CD4-positive, alpha-beta T cell treated with Interleukin-6 at 100 ng/mL for 8 hours (primary cell): Measurements from ENCODE around the gene NFYC.

ENCODE experiments used
- DNase-seq: peaks from one replicate; pipeline ENCODE4 v3.0.0-alpha.2; 2020; ENCODE audit warnings: mixed read lengths, low spot score

NFYC gene

GRCh38 chr1:40691538-40692428 lies at the start of gene NFYC:
Gene NFYC (plus strand): TSS chr1:40691704. CDS start chr1:40738844, 47,140 bp downstream.
- DNase-seq = peak; percentile 97

DNA sequence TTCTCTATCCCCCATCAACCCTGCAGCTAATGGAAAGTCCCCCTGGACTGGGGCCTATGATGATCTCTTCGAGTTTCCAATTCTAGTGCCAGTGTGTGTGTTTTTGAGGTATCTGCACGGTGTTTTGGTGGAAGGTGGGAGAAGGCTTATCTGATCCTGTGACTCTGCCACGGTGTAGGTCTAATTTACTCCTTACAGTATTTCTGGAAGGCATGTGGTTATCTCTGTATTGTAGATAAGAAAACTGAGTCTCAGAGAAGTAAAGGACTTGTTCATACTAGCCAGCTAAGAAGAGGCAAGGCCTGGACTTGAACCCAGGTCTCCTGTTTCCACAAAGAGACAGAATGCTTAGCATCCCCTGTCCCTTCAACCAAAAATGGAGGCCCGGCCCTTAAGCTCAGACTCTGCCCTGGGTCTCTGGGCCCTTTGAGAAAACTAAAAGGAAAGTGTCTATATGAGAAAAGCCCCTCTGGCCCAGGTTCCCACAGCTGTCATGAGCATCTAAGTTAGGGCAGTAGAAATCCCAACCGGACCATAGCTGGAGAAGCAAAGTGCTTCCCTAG lies 46.3 kb upstream of the NFYC start:
- no peak for DNase-seq

GRCh38 chr1:40646315-40646714 lies 45.2 kb upstream of the NFYC start:
- DNase-seq = no peak

DNA sequence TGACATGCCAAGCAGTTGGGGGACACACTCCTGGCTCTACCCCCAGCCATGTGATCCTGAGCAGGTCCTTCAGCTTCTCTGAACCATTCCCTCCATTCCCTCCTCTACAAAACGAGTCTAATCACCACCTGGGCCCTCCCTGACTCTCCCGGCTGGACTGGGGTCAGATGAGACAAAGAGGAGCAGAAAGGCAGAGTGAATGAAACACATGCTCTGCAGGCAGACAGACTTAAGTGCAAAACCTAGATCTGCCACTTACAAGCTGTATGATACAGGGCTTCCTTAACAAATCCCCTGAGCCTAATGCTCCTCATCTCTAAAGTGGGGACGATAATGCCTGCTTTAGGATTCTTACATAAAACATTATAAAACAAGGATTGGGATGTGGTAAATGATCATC lies 43.3 kb upstream of the NFYC start:
- no peak for DNase-seq

GRCh38 chr1:40648928-40649591 lies 42.4 kb upstream of the NFYC start:
- no peak for DNase-seq

GRCh38 chr1:40649592-40649930 lies 41.9 kb upstream of the NFYC start:
- DNase-seq = no peak

DNA sequence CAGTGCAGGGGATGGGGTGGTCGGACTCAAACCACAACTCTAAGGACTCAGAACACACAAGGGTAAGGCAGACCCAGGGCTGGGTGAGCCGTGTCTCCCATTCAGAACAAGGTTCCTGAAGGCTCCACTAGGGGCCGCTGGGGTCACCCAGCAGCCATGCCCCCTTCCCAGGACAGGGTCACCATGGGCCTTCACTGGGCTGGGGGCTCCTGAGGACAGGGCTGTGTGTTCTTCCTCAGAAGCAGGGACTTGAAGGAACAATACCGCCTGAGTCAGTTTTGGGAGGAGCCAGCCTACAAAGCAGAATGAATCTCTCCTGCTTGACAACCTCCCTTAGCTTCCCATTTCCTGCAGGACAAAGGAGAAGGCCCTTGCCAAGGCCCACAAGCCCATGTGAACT lies 41.4 kb upstream of the NFYC start:
- DNase-seq = no peak

DNA sequence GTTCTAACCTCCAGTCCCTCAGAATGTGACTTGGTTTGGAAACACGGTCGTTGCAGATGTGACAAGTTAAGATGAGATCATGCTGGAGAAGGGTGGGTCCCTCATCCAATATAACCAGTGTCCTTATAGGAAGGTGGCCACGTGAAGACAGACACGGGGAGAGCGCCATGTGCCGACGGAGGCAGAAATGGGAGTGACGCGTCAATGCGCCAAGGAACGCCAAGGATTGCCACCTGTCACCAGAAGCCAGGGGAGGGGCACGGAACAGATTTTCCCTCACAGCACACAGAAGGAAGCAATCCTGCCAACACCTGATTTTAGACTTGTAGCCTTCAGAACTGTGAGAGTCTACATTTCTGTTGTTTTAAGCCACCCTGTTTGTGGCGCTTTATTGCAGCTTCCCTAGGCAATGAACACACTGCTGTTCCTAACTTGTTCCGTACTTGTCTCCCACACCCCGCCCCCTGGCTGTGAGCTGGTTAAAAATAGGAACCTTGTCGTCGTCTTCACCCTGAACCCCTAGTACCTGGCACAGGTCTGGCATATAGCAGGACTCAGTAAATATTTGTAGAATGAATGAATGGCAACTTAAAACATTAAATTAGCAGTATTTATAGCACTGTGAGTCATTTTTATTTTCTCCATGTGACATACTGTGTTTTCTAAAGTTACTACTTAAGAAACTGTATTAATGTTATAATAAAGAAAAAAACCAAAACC lies 40.2 kb upstream of the NFYC start:
- no peak for DNase-seq

DNA sequence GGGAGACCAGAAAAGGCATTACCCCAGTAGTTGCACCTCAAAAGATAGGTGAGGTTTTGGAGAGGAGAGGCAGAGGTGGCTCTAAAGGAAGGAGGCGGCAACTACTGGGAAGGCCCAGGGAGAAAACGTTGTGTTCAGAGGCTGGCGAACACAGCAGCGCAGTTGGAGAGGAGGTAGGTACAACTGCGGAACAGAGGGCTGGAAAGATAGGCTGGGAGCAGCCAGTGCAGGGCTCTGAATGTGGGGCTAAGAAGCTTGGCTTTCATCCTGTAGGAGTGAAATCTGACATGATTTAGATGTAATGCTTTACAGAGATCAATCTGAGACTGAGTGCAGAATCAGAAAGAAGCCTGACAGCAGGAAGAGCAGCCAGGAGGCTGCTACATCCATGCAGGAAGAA lies 39.0 kb upstream of the NFYC start:
- no peak for DNase-seq

DNA sequence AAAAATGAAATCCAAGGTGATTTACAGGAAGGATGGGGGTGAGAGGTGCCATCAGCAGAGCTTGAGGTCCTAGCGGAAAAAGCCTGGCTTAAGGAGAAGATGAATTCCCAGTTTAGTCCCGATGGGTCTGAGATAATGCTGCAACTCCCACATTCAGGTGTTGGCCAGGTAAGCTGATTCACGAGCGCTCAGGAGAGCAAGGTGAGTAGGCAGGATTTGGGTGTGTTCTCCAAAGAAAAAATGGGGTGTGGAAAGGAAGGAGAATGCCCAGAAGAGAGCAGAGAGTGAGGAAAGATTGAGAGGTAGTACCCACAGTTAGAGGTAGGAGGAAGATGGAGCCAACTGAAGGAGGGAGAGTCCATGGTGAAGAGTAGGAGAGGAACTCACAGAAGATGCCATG lies 38.5 kb upstream of the NFYC start:
- no peak for DNase-seq

GRCh38 chr1:40653851-40654537 lies 37.5 kb upstream of the NFYC start:
- DNase-seq = no peak

GRCh38 chr1:40657046-40657445 lies 34.5 kb upstream of the NFYC start:
- no peak for DNase-seq

GRCh38 chr1:40658751-40659648 lies 32.5 kb upstream of the NFYC start:
- no peak for DNase-seq

GRCh38 chr1:40659649-40659947 lies 31.9 kb upstream of the NFYC start:
- no peak for DNase-seq

GRCh38 chr1:40661678-40662077 lies 29.8 kb upstream of the NFYC start:
- no peak for DNase-seq

- no peak for DNase-seq
Observed at GRCh38 chr1:40662151-40662550, 29.4 kb upstream of the NFYC start.

- no peak for DNase-seq
Observed at GRCh38 chr1:40662864-40663263, 28.6 kb upstream of the NFYC start.

GRCh38 chr1:40663324-40664166 lies 28.0 kb upstream of the NFYC start:
- no peak for DNase-seq

DNA sequence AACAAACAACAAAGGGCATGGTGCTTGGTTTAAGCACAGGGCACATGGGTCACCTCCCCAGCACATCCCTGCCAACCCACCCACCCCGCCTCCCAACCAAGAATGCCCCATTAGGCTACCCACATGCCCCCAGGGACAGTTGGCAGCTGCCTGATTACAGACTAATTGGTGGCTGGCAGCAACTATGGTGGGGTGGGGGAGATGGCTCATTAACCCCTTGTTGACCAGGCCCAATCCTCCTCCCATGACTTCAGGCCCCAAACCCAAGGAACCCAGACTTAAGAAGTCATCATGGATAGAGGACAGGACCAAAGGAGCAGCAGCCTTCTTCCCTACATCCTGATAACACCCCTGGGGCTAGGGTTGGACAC lies 27.4 kb upstream of the NFYC start:
- no peak for DNase-seq

DNA sequence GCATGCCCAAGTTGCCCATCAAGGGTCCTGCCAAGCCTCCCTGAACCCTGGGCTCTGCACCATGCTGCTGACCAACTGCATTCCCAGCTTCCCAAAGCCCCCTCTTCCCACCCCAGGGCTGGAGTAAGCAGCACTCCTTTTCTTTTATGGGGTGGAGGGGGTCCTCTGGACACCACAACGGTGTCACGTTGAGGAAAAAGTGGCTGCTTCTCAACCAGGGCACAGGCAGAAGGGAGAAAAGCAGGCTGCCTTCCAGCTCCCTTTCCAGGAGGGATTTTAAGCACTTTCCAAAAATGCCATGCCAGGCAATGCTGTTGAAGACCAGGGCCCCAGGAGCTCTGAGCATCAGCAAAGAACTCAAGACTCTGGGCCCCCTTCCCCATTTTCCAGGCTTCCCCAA lies 26.7 kb upstream of the NFYC start:
- no peak for DNase-seq
